ENCODE data around the gene WDFY3.

DNA sequence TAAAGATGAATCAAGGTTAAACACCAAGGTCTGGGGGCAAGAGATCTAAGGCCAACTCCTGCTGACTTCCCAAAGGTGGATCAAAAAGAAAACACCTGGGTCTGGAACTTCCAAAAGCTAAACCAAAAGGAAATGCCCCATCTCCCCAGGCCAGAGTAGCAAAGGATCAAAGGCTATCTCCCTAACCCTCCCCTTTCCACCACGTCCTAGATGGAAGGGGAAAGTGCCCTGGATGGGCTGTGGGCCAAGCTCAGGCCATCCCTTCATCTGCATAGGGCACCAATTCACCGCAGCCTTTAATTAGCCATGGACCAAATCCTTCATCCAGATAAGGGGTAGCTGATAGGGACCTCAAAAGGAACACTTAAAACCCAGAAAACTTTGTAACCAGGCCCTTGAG lies 100.2 kb downstream of the WDFY3 start:
- TF ChIP-seq, protein P1, sequence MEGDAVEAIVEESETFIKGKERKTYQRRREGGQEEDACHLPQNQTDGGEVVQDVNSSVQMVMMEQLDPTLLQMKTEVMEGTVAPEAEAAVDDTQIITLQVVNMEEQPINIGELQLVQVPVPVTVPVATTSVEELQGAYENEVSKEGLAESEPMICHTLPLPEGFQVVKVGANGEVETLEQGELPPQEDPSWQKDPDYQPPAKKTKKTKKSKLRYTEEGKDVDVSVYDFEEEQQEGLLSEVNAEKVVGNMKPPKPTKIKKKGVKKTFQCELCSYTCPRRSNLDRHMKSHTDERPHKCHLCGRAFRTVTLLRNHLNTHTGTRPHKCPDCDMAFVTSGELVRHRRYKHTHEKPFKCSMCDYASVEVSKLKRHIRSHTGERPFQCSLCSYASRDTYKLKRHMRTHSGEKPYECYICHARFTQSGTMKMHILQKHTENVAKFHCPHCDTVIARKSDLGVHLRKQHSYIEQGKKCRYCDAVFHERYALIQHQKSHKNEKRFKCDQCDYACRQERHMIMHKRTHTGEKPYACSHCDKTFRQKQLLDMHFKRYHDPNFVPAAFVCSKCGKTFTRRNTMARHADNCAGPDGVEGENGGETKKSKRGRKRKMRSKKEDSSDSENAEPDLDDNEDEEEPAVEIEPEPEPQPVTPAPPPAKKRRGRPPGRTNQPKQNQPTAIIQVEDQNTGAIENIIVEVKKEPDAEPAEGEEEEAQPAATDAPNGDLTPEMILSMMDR (IDR thresholded peaks at IDR 0.05): no peak
- no peak for TF ChIP-seq POLR2A (IDR thresholded peaks at IDR 0.05)
